B cell (primary cell): ENCODE results near the gene AICDA.

Experiments
- EZH2 ChIP-seq: IDR thresholded peaks from 2 replicates; pipeline ENCODE4 v1.6.1; 2012; ENCODE audit warnings: borderline replicate concordance, low read depth, mild to moderate bottlenecking, moderate library complexity, low read length; ENCODE audit not compliant: insufficient read depth, poor library complexity, severe bottlenecking
- TF ChIP-seq, protein P1 (sequence below): fragments of 200-600 bp; IDR thresholded peaks from one replicate; pipeline ENCODE4 v1.8.0; 2022; ENCODE audit warnings: antibody characterized with exemption, mild to moderate bottlenecking

DNA sequence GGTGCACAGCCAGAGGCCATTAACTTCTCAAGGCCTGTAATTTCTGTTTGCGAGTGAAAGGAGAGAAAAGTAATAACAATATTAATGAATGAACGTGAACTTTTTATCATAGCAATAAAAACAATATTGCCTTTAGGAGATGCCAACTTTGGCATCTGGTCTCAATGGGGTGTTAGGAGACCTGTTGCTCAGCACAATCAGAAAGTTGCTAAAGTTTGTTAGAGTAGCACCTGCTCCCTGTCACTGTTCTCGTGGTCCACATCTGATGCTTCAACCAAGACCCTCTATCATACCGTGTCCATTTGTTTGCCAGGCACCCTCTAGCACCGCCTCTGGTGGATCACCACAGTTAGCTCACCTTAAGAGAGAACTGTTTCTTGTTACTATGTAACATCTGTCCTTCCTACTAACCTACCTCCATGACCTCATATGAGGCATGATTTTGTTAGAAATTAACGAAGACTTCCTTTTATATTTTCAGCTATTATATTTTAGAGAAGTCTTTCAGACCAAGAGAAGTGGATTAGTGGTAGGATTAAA lies 59.5 kb downstream of the AICDA start:
- TF ChIP-seq, protein P1, sequence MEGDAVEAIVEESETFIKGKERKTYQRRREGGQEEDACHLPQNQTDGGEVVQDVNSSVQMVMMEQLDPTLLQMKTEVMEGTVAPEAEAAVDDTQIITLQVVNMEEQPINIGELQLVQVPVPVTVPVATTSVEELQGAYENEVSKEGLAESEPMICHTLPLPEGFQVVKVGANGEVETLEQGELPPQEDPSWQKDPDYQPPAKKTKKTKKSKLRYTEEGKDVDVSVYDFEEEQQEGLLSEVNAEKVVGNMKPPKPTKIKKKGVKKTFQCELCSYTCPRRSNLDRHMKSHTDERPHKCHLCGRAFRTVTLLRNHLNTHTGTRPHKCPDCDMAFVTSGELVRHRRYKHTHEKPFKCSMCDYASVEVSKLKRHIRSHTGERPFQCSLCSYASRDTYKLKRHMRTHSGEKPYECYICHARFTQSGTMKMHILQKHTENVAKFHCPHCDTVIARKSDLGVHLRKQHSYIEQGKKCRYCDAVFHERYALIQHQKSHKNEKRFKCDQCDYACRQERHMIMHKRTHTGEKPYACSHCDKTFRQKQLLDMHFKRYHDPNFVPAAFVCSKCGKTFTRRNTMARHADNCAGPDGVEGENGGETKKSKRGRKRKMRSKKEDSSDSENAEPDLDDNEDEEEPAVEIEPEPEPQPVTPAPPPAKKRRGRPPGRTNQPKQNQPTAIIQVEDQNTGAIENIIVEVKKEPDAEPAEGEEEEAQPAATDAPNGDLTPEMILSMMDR, result no peak
- no peak for TF ChIP-seq EZH2
